OCI-LY7 (cell line): ENCODE results near the gene MT1A. TPM values are rescaled to one million over a fixed set of nuclear protein-coding genes. Genes with fewer than 3 reads are reported as not detected.

Experiments used
- BruUV-seq: library from RNA; stranded (reverse); fragments of 400-500 nt; replicated peaks from 2 replicates; lab custom pipeline; 2021; lab: Mats Ljungman, UMichigan
- CTCF ChIA-PET: fragments of 300-600 bp; sonication (Branson Sonifier 250); formaldehyde crosslinking; loops from one replicate; lab custom pipeline; 2022; ENCODE audit warnings: antibody characterized with exemption; ENCODE audit not compliant: unreplicated experiment; lab: Charles Lee
- POLR2A ChIA-PET: fragments of 300-600 bp; sonication (Branson Sonifier 250); formaldehyde crosslinking; loops from one replicate; lab custom pipeline; 2022; ENCODE audit warnings: antibody characterized with exemption; lab: Charles Lee
- DNase-seq: peaks from one replicate; pipeline ENCODE4 v3.0.0-alpha.2; 2015; ENCODE audit warnings: low spot score
- H2AFZ ChIP-seq: fragments of 200-600 bp; sonication (generic), shearing (Covaris generic); 2 replicates; pipeline ENCODE4 v1.6.1; 2014; ENCODE audit warnings: mild to moderate bottlenecking, antibody characterized with exemption, low read length, moderate library complexity
- H3K27ac ChIP-seq: fragments of 200-600 bp; sonication (generic); 2 replicates; pipeline ENCODE4 v1.5.1; 2014; ENCODE audit warnings: mixed run types, low read depth, mild to moderate bottlenecking, moderate library complexity, low read length, inconsistent platforms; ENCODE audit not compliant: poor library complexity, severe bottlenecking
- H3K36me3 ChIP-seq: fragments of 200-600 bp; sonication (generic); 2 replicates; pipeline ENCODE4 v1.6.1; 2014; ENCODE audit warnings: mild to moderate bottlenecking, antibody characterized with exemption, low read length, moderate library complexity, mixed read lengths; ENCODE audit not compliant: insufficient read depth
- H3K4me1 ChIP-seq: fragments of 200-600 bp; sonication (generic); 2 replicates; pipeline ENCODE4 v1.5.1; 2014; ENCODE audit warnings: mild to moderate bottlenecking, low read length; ENCODE audit not compliant: insufficient read depth, poor library complexity, severe bottlenecking
- H3K4me2 ChIP-seq: fragments of 200-600 bp; sonication (generic); 2 replicates; pipeline ENCODE4 v1.6.1; 2014; ENCODE audit warnings: mild to moderate bottlenecking, low read length
- H3K4me3 ChIP-seq: fragments of 200-600 bp; sonication (generic); 2 replicates; pipeline ENCODE4 v1.5.1; 2014; ENCODE audit warnings: mild to moderate bottlenecking, low read depth, low read length; ENCODE audit not compliant: poor library complexity, severe bottlenecking
- H3K79me2 ChIP-seq: fragments of 200-600 bp; sonication (generic); 2 replicates; pipeline ENCODE4 v1.6.1; 2016; ENCODE audit warnings: low read depth, mild to moderate bottlenecking, low read length, moderate library complexity, mixed read lengths; ENCODE audit not compliant: insufficient read depth
- H3K9me2 ChIP-seq: fragments of 200-600 bp; sonication (generic); 2 replicates; pipeline ENCODE4 v1.6.1; 2016; ENCODE audit warnings: mild to moderate bottlenecking, low read length, mixed read lengths; ENCODE audit not compliant: insufficient read depth
- H3K9me3 ChIP-seq: fragments of 200-600 bp; sonication (generic); 2 replicates; pipeline ENCODE4 v1.6.1; 2014; ENCODE audit warnings: mild to moderate bottlenecking, mixed run types, low read length, mixed read lengths
- H4K20me1 ChIP-seq: fragments of 200-600 bp; sonication (generic); 2 replicates; pipeline ENCODE4 v1.6.1; 2014; ENCODE audit warnings: mild to moderate bottlenecking, antibody characterized with exemption, low read length, moderate library complexity, mixed read lengths; ENCODE audit not compliant: insufficient read depth
- CTCF ChIP-seq: fragments of 200-600 bp; sonication (generic); conservative IDR thresholded peaks from 2 replicates; pipeline ENCODE4 v1.5.1; 2014; ENCODE audit warnings: mild to moderate bottlenecking, antibody characterized with exemption, low read length, moderate library complexity, mixed read lengths
- EZH2phosphoT487 ChIP-seq: fragments of 200-600 bp; sonication (generic); IDR thresholded peaks from 2 replicates; pipeline ENCODE4 v1.6.1; 2018; ENCODE audit warnings: low read depth, borderline replicate concordance, mild to moderate bottlenecking, mixed run types, antibody characterized with exemption, low read length, moderate library complexity, mixed read lengths
- intact Hi-C: fragments of 100-400 bp; cut with micrococcal nuclease; formaldehyde crosslinking; loops from one replicate; pipeline ENCODE4 v1.10.0; 2022; ENCODE audit not compliant: unreplicated experiment
- total RNA-seq, 2 experiments: library from RNA; depleted of rRNA in 1 of 2; stranded (reverse); fragments of >200 nt in 1 of 2; shearing (Covaris generic) in 1 of 2; gene quantifications; 2 replicates each; pipeline ENCODE4 v1.2.3, GENCODE V29; 2014 to 2022

Gene MT1A
- total RNA-seq, 2 experiments from 2014 or later, result not detected

GRCh38 chr16:56607109-56607618, 31.3 kb upstream of the MT1A start:
- H3K9me2 ChIP-seq, result no peaks in the 10 kb centered on the region
- H4K20me1 ChIP-seq, result no peaks in the 10 kb centered on the region
- peaks cover 52% of the 10 kb centered on the region for H3K4me1 ChIP-seq
- ChIA-PET POLR2A (no interaction called here), CTCF (no interaction called here)
- BruUV-seq, result no TSS peak
- H3K79me2 ChIP-seq, result no peaks in the 10 kb centered on the region
- no peak overlapping the region for H3K4me2 ChIP-seq
- TF ChIP-seq CTCF, result no peak
- TF ChIP-seq EZH2phosphoT487, result no peak
- DNase-seq, result no peak
- no peak overlapping the region for H2AFZ ChIP-seq
- no peaks in the 10 kb centered on the region for H3K9me3 ChIP-seq
- H3K4me3 ChIP-seq, result no peak overlapping the region
- H3K36me3 ChIP-seq, result no peaks in the 10 kb centered on the region
- H3K27ac ChIP-seq, result no peak overlapping the region
- intact Hi-C loops, result no loop called here

- H3K9me2 ChIP-seq, result no peaks in the 10 kb centered on the region
- H3K36me3 ChIP-seq, result no peaks in the 10 kb centered on the region
- ChIA-PET POLR2A (no interaction called here), CTCF (no interaction called here)
- no peaks in the 10 kb centered on the region for H3K9me3 ChIP-seq
- no peak for DNase-seq
- no peaks in the 10 kb centered on the region for H4K20me1 ChIP-seq
- H3K27ac ChIP-seq, result no peak overlapping the region
- no peak overlapping the region for H3K4me3 ChIP-seq
- no TSS peak for BruUV-seq
- H3K4me2 ChIP-seq, result peak overlapping the region; percentile 78
- peaks cover 52% of the 10 kb centered on the region for H3K4me1 ChIP-seq
- no peak for TF ChIP-seq EZH2phosphoT487
- no peak for TF ChIP-seq CTCF
- H3K79me2 ChIP-seq, result no peaks in the 10 kb centered on the region
- peak overlapping the region; percentile 81 for H2AFZ ChIP-seq
- intact Hi-C loops, result no loop called here
Measured at GRCh38 chr16:56607675-56608042, 30.8 kb upstream of the MT1A start.

- H3K9me2 ChIP-seq, result no peaks in the 10 kb centered on the region
- H3K36me3 ChIP-seq, result no peaks in the 10 kb centered on the region
- intact Hi-C loops, result no loop called here
- H3K4me3 ChIP-seq, result peak within 1 kb of the TSS; percentile 66
- no TSS peak for BruUV-seq
- no peak for TF ChIP-seq CTCF
- TF ChIP-seq EZH2phosphoT487, result no peak
- POLR2A ChIA-PET, result no interaction called here
- peak within 1 kb of the TSS; percentile 78 for H3K4me2 ChIP-seq
- no peaks in the 10 kb centered on the region for H4K20me1 ChIP-seq
- no peaks in the 10 kb centered on the region for H3K9me3 ChIP-seq
- DNase-seq, result peak; percentile 90
- peaks cover 52% of the 10 kb centered on the region for H3K4me1 ChIP-seq
- CTCF ChIA-PET, result no interaction called here
- H2AFZ ChIP-seq, result peak within 1 kb of the TSS; percentile 81
- no peak within 1 kb of the TSS for H3K27ac ChIP-seq
- H3K79me2 ChIP-seq, result no peaks in the 10 kb centered on the region
Measured at GRCh38 chr16:56608043-56608875, 30.2 kb upstream of the MT1A start, which contains the start of gene MT2A. MT2A (plus strand) TSS chr16:56608584; CDS start chr16:56608656, 72 bp downstream.
